ENCODE data around the gene LAMA3.

GRCh38 chr18:23716966-23717365, 27.7 kb downstream of the LAMA3 start:
- TF ChIP-seq ZNF274 (IDR thresholded peaks at IDR 0.05; ENCODE audit: low read depth, low read length) (no peak), YY1 (IDR thresholded peaks at IDR 0.05; ENCODE audit: insufficient read depth, insufficient read length) (no peak)
